Measurements from ENCODE around the gene ZAP70.
"Not testable (repeated sequence)": the region's sequence is repeated elsewhere in the genome, so short reads cannot be mapped to it uniquely, and the experiment has no call there.

The ZAP70 gene

DNA sequence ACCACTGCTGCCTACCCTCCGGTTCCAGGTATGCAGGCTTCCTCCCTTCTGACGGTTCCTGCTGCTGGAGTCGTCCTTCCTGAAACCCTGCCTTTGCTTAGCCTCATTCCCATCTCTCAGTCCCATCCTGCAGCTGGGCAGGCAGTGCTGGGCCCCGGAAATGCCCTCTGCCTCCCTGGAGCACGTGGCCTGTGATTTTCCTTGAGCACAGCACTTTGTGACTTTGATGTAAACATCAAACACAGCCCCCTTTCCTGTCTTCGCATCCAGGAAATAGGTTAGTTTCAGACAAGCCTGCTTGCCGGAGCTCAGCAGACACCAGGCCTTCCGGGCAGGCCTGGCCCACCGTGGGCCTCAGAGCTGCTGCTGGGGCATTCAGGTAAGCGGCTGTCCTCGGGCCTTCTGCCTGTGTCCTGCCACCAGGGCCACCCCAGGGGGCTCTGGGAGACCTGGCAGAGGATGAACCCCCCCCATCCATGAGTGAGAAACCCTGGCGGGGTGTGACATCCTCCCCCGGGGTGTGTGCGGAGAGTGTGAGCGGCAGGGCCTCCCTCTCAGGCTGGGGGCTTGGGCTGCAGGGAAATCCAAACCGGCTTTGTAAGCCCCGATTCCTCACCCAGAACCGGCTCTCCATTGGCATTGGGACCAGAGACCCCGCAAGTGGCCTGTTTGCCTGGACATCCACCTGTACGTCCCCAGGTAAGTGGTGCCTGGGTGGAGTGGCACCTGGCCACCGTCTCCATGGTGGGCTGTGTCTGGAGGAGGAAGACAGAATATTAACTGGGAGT is at the start of gene ZAP70:
TSS of gene ZAP70 (plus strand) at position 281 of the 788 bp plus-strand sequence. CDS start 10,461 bp downstream, outside the sequence.
- no peaks in the 10 kb centered on the region for H3K36me3 ChIP-seq (ENCODE audit: control insufficient read depth, insufficient read depth, low read length)
- H3K9ac ChIP-seq (ENCODE audit: low read length): no peak within 1 kb of the TSS
- no peak within 1 kb of the TSS for H3K27ac ChIP-seq (ENCODE audit: low read depth, low read length)
- H3K4me3 ChIP-seq (ENCODE audit: low read length): peak within 1 kb of the TSS; percentile 23
- H3K27me3 ChIP-seq (ENCODE audit: control insufficient read depth, insufficient read depth, low read length): no peaks in the 10 kb centered on the region
- no peaks in the 10 kb centered on the region for H3K4me1 ChIP-seq (ENCODE audit: control insufficient read depth, insufficient read depth, low read length)

DNA sequence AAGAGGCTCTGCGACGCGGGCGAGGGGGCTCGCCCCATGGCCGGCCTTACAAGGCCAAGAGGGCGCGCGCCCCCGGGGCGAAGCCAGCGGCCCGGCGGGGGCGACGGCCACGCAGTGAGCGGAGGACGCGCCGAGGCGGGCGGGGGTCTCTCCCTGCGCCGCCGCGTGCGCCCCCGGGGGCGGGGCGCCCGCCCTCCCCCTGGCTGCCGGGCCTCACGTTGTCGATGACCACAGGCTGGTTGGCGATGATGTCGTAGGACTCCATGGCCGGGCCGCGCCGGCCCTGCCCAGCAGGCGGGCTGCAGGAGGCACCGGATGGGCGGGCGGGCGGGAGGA is 49.8 kb upstream of the ZAP70 start:
- no peaks in the 10 kb centered on the region for H3K27me3 ChIP-seq (ENCODE audit: control insufficient read depth, insufficient read depth, low read length)
- peak overlapping the region; percentile 66 for H3K4me3 ChIP-seq (ENCODE audit: low read length)
- H3K4me1 ChIP-seq (ENCODE audit: control insufficient read depth, insufficient read depth, low read length): peaks cover 13% of the 10 kb centered on the region
- peaks cover 16% of the 10 kb centered on the region for H3K36me3 ChIP-seq (ENCODE audit: control insufficient read depth, insufficient read depth, low read length)
- peak overlapping the region; percentile 59 for H3K27ac ChIP-seq (ENCODE audit: low read depth, low read length)
- H3K9ac ChIP-seq (ENCODE audit: low read length): peak overlapping the region; percentile 53

DNA sequence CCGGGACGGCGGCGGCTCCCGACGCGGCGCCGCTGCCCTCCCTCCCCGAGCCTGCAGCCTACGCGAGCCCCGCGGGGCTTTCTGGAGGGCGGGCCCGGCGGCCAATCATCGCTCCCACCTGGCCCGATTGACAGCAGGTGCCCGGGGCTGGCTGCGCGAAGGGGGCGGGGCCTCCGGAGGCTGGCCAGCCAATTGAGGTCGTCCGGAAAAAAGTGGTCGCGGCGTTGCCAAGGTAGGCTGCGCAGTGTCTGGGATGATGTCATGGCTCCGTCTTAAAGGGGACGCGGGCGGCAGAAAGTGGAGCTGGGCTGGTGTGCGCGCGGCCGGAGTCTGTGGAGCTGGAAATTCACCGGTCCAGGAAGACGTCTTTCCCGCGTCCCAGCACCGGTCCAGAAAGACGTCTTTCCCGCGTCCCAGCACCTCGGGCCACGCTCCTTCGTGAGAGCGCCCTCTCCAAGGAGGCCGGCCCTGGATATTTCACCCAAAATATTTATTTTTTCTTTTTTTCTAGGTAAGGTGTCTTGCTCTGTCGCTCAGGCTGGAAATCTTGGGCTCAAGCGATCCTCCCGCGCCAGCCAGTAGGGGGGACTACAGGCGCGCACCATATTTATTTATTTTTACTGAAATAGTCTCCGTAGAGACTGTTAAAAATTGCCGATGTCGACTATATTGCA is 49.3 kb upstream of the ZAP70 start, which contains the start of gene ACTR1B:
TSS of gene ACTR1B (minus strand) at position 83 of the 674 bp plus-strand sequence. CDS start 154 bp downstream, outside the sequence.
- H3K9ac ChIP-seq (ENCODE audit: low read length): peak within 1 kb of the TSS; percentile 83
- peaks cover 11% of the 10 kb centered on the region for H3K36me3 ChIP-seq (ENCODE audit: control insufficient read depth, insufficient read depth, low read length)
- no peaks in the 10 kb centered on the region for H3K27me3 ChIP-seq (ENCODE audit: control insufficient read depth, insufficient read depth, low read length)
- peaks cover 13% of the 10 kb centered on the region for H3K4me1 ChIP-seq (ENCODE audit: control insufficient read depth, insufficient read depth, low read length)
- H3K4me3 ChIP-seq (ENCODE audit: low read length): peak within 1 kb of the TSS; percentile 76
- peak within 1 kb of the TSS; percentile 89 for H3K27ac ChIP-seq (ENCODE audit: low read depth, low read length)

DNA sequence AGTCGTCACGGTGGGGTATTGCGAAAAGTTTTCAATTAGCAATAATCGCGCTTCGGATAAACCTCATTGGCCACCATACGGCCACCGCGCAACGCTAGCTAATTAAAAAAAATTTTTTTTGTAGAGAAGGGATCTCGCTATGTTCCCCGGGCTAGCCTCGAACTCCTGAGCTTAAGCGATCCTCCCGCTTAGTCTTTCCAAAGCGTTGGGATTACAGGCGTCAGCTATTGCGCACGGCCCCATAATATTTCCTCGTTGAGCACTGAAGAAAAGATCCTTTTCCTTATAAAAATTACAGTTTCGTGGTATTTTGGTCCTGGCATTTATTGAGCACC is 48.8 kb upstream of the ZAP70 start:
- Histone ChIP-seq H3K4me1 (ENCODE audit: control insufficient read depth, insufficient read depth, low read length) (peaks cover 13% of the 10 kb centered on the region), H3K27ac (ENCODE audit: low read depth, low read length) (peak overlapping the region; percentile 89), H3K4me3 (ENCODE audit: low read length) (peak overlapping the region; percentile 76), H3K36me3 (ENCODE audit: control insufficient read depth, insufficient read depth, low read length) (peaks cover 8% of the 10 kb centered on the region), H3K9ac (ENCODE audit: low read length) (peak overlapping the region; percentile 83), H3K27me3 (ENCODE audit: control insufficient read depth, insufficient read depth, low read length) (no peaks in the 10 kb centered on the region)

DNA sequence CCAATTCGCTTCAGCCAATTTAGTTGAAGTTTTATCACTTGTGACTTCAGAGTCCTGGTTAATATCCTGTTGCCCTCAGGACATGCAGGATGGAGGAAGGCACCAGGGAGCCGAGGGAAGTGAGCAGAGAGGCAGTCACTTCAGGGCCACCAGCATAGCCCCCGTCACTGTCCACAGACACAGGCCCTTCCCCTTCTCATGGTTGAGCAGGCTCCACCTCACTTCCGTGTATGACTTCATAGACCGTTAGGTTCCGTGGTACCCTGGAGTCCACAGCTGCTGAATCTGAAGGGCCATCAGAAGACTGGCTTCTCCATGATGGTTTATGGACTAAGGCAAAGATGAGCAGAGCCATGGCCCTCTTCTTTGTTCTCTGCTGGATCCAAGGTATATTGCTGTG is 43.9 kb upstream of the ZAP70 start, which contains the start of gene C2orf92:
TSS of gene C2orf92 (plus strand) at position 266 of the 400 bp plus-strand sequence. CDS start at position 342, 76 bp downstream.
- Histone ChIP-seq H3K4me3 (ENCODE audit: low read length) (no peak within 1 kb of the TSS), H3K9ac (ENCODE audit: low read length) (no peak within 1 kb of the TSS), H3K4me1 (ENCODE audit: control insufficient read depth, insufficient read depth, low read length) (no peaks in the 10 kb centered on the region), H3K36me3 (ENCODE audit: control insufficient read depth, insufficient read depth, low read length) (no peaks in the 10 kb centered on the region), H3K27ac (ENCODE audit: low read depth, low read length) (no peak within 1 kb of the TSS), H3K27me3 (ENCODE audit: control insufficient read depth, insufficient read depth, low read length) (no peaks in the 10 kb centered on the region)

DNA sequence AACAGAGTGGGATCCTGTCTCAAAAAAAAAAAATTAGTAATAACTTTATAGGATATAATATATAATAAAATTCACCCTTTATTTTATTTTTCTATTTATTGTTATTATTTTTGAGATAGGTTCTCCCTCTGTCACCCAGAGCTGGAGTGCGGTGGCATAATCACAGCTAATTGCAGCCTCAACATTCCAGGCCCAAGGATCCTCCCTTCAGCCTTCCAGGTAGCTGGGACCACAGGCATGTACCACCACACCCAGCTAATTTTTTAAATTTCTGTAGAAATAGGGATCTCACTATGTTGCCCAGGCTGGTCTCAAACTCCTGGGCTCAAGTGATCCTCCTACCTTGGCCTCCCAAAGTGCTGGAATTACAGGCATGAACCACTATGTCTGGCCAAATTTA is 42.9 kb upstream of the ZAP70 start:
- no peak overlapping the region for H3K9ac ChIP-seq (ENCODE audit: low read length)
- no peak overlapping the region for H3K4me3 ChIP-seq (ENCODE audit: low read length)
- H3K4me1 ChIP-seq (ENCODE audit: control insufficient read depth, insufficient read depth, low read length): no peaks in the 10 kb centered on the region
- H3K36me3 ChIP-seq (ENCODE audit: control insufficient read depth, insufficient read depth, low read length): no peaks in the 10 kb centered on the region
- H3K27me3 ChIP-seq (ENCODE audit: control insufficient read depth, insufficient read depth, low read length): no peaks in the 10 kb centered on the region
- H3K27ac ChIP-seq (ENCODE audit: low read depth, low read length): no peak overlapping the region

DNA sequence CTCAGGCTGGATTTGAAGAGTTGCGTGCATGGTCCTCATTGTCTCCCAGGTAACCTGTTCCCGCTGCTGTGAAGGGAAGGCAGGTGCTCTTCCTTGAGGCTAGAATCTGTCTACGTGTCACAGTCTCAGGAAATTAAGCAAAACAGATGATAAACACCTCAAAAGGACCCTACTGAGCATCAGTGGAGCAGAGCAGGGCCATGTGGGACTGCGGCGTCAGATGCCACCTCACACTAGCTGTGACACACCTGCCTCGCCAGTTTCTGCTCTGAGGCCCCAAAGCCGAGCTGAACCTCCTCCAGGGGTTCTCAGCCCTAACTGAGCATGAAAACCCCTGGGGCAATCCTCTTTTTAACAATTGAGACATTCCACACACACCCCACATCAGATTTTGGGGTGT is 41.9 kb upstream of the ZAP70 start:
- H3K4me3 ChIP-seq (ENCODE audit: low read length): no peak overlapping the region
- no peaks in the 10 kb centered on the region for H3K27me3 ChIP-seq (ENCODE audit: control insufficient read depth, insufficient read depth, low read length)
- H3K4me1 ChIP-seq (ENCODE audit: control insufficient read depth, insufficient read depth, low read length): no peaks in the 10 kb centered on the region
- H3K36me3 ChIP-seq (ENCODE audit: control insufficient read depth, insufficient read depth, low read length): no peaks in the 10 kb centered on the region
- no peak overlapping the region for H3K27ac ChIP-seq (ENCODE audit: low read depth, low read length)
- no peak overlapping the region for H3K9ac ChIP-seq (ENCODE audit: low read length)

DNA sequence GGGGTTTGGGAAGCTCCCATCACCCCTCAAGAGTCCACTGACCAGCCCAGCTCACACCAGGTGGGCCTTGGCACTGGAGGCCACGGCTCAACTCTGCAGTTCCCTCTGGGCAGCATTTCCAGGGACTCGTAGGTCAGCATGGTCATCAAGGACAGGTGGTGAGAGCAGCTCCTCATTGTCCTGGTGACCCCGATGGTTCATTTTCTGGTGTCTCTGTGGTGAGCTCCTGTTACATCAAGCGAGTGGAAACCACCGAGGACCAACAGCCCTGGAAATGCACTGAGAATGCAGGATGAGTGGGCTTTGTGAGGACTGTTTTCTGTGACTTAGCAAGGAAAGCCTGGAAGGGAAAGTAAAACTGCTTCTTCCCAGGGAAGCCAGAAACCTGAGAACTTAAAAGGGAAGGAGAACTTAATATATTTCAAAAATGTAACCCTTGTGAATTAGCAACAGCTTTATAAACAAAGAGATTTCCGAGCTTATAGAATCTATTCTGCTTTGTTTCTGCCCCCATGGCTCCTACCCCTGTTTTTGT is 40.7 kb upstream of the ZAP70 start:
- H3K4me3 ChIP-seq (ENCODE audit: low read length); H3K27ac ChIP-seq (ENCODE audit: low read depth, low read length); H3K9ac ChIP-seq (ENCODE audit: low read length); H3K36me3 ChIP-seq (ENCODE audit: control insufficient read depth, insufficient read depth, low read length); H3K4me1 ChIP-seq (ENCODE audit: control insufficient read depth, insufficient read depth, low read length); H3K27me3 ChIP-seq (ENCODE audit: control insufficient read depth, insufficient read depth, low read length): not testable (repeated sequence)

DNA sequence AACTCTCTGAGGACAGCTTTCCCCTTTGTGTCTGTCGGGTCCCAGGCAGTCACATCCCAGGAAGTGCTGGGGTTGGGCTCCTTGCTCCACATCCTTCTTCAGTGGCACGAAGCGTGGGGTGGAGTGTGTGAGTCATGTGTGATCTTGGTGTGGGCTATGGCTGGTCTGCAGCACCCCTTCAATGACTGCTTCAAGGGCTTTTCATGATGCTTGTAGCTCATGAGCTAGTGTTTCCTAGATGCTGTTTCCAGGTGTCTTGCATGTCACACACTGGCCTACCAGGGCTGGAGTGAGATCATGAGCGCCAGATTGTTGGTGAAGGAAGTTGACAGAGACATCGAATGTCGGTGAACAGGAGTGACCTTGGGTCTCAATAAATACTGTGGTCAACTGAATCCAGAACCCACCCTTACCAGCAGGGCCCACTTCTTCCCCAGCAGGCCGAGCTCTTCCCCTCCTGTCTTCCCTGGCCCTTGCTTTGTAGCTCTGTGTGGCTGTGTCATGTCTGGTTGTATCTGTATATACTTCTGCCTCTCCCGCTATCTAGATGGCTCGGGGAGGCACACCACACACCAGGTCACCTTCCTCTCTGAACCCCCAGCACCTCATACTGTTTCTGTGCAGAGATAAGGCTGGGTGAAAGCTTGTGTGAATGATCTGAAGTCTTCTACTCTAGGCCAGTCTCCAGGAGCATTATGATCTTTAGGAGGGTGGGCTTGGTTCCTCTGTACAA is 40.0 kb upstream of the ZAP70 start:
- Histone ChIP-seq H3K4me1 (ENCODE audit: control insufficient read depth, insufficient read depth, low read length) (no peaks in the 10 kb centered on the region), H3K4me3 (ENCODE audit: low read length) (no peak overlapping the region), H3K36me3 (ENCODE audit: control insufficient read depth, insufficient read depth, low read length) (no peaks in the 10 kb centered on the region), H3K27me3 (ENCODE audit: control insufficient read depth, insufficient read depth, low read length) (no peaks in the 10 kb centered on the region), H3K9ac (ENCODE audit: low read length) (no peak overlapping the region), H3K27ac (ENCODE audit: low read depth, low read length) (no peak overlapping the region)

DNA sequence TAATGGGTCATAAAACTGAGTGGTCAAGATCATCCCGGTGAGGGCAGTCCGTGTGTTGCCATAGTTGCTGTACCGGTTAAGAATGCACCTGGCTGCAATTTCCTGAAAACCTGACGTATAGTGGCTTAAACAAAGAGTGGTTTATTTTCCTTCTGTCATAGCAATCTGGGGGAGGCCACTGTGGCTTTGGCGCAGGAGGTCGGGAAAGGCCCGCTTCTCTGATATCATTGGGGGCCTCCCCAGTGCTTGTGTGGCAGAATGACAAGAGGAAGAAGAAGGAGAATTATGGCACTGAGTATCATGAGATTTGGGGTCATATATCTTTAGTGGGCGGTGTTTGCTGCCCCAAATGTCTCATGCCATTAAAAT is 39.5 kb upstream of the ZAP70 start:
- no peaks in the 10 kb centered on the region for H3K27me3 ChIP-seq (ENCODE audit: control insufficient read depth, insufficient read depth, low read length)
- no peaks in the 10 kb centered on the region for H3K4me1 ChIP-seq (ENCODE audit: control insufficient read depth, insufficient read depth, low read length)
- H3K27ac ChIP-seq (ENCODE audit: low read depth, low read length): no peak overlapping the region

DNA sequence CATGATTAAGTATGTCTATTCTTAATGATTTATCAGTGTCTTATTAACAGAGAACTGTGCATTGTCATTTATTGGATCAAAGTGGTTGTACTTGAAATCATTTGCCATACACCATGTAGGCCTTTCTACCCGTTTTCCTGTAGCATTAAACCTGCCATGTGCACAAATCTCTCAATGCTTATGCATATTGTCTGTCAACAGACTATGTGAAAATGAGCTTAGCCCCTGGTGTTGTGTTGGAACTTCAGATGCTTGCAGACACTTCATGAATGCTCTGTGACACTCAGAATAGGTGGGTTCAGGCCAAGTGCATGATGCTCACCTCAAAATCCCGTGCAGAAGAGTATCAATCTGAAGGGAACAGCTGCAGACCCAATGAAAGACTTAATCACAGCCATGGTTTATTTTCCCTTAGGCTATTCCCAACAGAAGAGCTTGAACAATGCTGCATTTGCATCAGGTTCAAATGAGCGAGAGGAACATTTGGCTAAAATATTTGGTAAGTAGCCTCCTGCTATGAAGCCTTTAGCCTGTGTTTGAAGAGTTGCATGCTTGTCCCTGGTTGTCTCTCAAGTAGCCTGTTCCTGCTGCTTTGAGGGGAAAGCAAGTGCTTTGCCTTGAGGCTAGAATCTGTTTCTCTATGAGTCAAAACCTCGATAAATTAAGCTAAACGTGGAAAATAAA is 37.8 kb upstream of the ZAP70 start:
- Histone ChIP-seq H3K9ac (ENCODE audit: low read length) (no peak overlapping the region), H3K27ac (ENCODE audit: low read depth, low read length) (no peak overlapping the region), H3K4me1 (ENCODE audit: control insufficient read depth, insufficient read depth, low read length) (no peaks in the 10 kb centered on the region)

More for the DNA sequence above, 39.5 kb upstream of the ZAP70 start:
- H3K4me3 ChIP-seq (ENCODE audit: low read length): no peak overlapping the region
- H3K9ac ChIP-seq (ENCODE audit: low read length): no peak overlapping the region
- no peaks in the 10 kb centered on the region for H3K36me3 ChIP-seq (ENCODE audit: control insufficient read depth, insufficient read depth, low read length)

DNA sequence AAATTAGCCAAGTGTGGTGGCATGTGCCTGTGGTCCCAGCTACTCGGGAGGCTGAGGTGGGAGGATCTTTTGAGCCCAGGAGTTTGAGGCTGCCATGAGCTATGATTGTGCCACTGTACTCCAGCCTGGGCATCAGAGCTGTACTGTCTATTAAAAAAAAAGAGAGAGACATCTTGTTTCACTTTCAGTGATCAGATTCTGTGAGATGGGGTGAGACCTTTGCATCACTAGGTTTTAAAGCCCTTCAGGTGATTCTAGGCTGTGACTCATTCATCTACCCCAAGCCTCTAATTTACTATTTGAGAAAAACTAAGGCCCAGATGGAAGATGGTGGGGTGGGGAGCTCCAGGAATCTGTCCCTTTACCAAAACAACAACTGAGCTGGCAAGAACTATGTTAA is 36.8 kb upstream of the ZAP70 start:
- H3K4me3 ChIP-seq (ENCODE audit: low read length): no peak overlapping the region
- H3K36me3 ChIP-seq (ENCODE audit: control insufficient read depth, insufficient read depth, low read length): no peaks in the 10 kb centered on the region
- H3K27ac ChIP-seq (ENCODE audit: low read depth, low read length): no peak overlapping the region
- H3K9ac ChIP-seq (ENCODE audit: low read length): no peak overlapping the region
- no peaks in the 10 kb centered on the region for H3K27me3 ChIP-seq (ENCODE audit: control insufficient read depth, insufficient read depth, low read length)
- H3K4me1 ChIP-seq (ENCODE audit: control insufficient read depth, insufficient read depth, low read length): no peaks in the 10 kb centered on the region

More for the DNA sequence above, 37.8 kb upstream of the ZAP70 start:
- H3K4me3 ChIP-seq (ENCODE audit: low read length): no peak overlapping the region
- no peaks in the 10 kb centered on the region for H3K27me3 ChIP-seq (ENCODE audit: control insufficient read depth, insufficient read depth, low read length)
- H3K36me3 ChIP-seq (ENCODE audit: control insufficient read depth, insufficient read depth, low read length): no peaks in the 10 kb centered on the region

All from rectal smooth muscle tissue (tissue), 1 donor.